HS-27A (cell line): Measurements from ENCODE around the gene ADAMTS12.

Source experiments
- DNase-seq: peaks from one replicate; pipeline ENCODE4 v3.0.0-alpha.2; 2012; ENCODE audit warnings: low read depth, missing footprints

ADAMTS12 gene

GRCh38 chr5:33841891-33842290 is 49.9 kb downstream of the ADAMTS12 start:
- DNase-seq = no peak

DNA sequence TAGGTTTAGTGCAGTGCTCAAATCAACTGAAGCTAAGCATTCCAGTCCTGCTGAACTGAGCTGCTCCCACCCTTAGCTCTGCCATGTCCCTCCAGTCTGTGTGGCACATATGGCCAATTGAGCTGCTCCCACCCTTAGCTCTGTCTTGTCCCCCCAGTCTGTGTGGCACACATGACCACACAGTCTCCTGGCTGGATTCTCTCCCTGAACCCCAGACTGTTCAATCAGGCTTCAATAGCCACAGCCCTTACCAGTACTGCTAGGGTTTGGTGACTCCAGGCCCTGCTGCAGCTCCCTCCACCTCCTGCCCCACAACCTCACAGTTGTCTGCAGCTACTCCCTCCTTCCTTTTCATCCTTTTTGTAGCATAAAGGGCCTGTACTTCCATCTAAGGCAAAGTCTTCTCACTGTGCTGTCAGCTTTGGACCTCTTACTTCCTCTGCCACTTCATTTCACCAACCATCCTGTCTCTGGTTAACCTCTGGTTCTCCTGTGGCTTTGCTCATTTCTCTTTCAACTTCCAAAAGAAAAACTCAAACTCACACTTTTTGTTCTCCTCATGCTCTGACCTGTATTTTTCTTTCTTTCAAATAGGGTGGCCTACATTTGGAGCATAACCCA is 50.8 kb downstream of the ADAMTS12 start:
- DNase-seq = no peak

DNA sequence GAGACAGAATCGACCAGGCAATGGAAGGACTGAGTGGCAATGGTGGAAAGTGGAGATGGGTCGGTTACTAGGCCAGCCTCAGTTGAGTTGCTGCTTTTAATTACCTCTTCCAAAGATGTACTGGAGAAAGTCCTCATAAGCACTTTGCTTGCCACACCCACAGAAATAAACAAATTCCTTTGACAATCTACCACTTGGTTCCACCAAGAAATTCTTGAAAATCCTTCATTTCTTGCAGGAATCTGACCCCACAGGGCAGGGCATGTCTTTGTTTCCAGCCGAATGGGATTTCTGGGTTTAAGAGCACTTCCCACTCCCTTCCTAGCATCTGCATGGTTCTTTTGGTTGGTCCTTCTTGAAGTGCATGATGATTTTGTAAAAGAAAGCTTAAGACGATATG is 54.5 kb downstream of the ADAMTS12 start:
- no peak for DNase-seq

GRCh38 chr5:33834334-33834733 is 57.5 kb downstream of the ADAMTS12 start:
- no peak for DNase-seq

- no peak for DNase-seq
Measured at GRCh38 chr5:33833237-33833575, 58.6 kb downstream of the ADAMTS12 start.

- DNase-seq = no peak
Measured at GRCh38 chr5:33832404-33833236, 59.2 kb downstream of the ADAMTS12 start.

- no peak for DNase-seq
Measured at GRCh38 chr5:33831041-33831440, 60.7 kb downstream of the ADAMTS12 start.

DNA sequence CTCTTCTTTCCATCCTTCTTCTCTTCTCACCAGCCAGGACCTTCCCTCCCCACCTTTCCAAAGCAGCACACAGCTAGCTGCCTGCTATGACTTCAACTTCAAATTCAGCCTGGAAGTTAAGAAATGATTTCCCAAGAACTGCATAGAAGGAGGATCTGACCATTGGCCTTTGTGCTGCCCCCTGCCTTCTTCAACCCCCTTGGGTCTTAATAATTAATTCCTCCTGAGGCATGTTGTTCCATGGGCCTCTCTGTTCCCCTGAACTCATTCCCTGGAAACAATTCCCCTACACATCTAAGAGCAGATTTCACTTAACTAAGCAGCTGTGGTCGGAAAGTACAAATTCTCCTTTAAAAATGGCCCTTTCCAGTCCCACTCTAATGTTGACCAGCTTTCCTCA is 62.4 kb downstream of the ADAMTS12 start:
- no peak for DNase-seq

- DNase-seq = no peak
Measured at GRCh38 chr5:33828626-33829308, 63.0 kb downstream of the ADAMTS12 start.

DNA sequence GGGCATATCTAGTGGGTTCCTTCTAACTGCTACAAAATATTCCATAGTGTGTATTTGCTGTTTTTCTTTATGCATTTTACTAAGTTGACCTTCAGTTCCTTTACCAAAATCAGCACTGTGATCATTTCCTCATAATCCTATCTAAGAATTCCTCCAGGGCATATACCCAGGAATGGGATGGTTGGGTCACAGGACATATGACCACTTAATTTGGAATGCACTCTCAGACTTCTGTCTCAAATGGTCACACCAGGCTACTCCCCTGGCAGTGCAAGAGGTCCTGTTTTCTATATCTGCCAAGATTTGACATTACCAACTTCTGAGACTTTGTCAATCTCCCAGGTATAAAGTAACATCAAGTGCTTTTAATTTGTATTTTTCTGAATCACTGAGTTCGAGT is 63.9 kb downstream of the ADAMTS12 start:
- no peak for DNase-seq

DNA sequence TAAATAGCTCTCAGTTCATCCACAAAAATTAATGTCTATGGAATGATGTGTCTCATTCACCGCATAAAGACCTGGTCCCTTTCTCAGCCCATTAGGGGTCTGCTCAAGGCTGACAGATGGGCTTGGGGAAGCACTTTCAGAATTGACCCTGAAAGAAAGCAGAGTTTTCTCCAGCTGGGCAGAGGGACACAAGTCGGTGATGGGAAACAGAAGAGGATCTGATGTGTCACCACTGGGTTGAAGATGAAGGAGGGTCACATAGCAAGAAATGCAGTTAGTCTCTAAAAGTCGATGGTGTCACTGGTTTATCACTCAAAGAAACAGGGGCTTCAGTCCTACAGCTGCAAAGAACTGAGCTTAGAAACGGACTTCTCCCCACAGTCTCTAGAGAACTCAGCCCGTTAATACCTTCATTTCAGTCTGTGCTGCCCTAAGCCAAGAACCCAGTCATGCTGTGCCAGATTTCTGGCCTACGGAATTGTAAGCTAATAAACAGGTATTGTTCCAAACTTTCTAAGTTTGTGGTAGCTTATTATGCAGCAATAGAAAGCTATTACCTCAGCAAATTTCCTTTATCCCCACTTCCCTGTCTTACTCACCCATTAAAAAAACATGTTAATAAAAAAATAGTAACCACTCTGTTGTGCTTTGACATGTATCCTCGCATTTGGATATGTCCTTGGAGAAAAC is 64.6 kb downstream of the ADAMTS12 start:
- no peak for DNase-seq

- DNase-seq = no peak
Measured at GRCh38 chr5:33824516-33825195, 67.1 kb downstream of the ADAMTS12 start.

- DNase-seq = no peak
Measured at GRCh38 chr5:33817301-33817700, 74.5 kb downstream of the ADAMTS12 start.

- DNase-seq = no peak
Measured at GRCh38 chr5:33816791-33817190, 75.0 kb downstream of the ADAMTS12 start.

GRCh38 chr5:33812746-33813145 is 79.0 kb downstream of the ADAMTS12 start:
- no peak for DNase-seq

DNA sequence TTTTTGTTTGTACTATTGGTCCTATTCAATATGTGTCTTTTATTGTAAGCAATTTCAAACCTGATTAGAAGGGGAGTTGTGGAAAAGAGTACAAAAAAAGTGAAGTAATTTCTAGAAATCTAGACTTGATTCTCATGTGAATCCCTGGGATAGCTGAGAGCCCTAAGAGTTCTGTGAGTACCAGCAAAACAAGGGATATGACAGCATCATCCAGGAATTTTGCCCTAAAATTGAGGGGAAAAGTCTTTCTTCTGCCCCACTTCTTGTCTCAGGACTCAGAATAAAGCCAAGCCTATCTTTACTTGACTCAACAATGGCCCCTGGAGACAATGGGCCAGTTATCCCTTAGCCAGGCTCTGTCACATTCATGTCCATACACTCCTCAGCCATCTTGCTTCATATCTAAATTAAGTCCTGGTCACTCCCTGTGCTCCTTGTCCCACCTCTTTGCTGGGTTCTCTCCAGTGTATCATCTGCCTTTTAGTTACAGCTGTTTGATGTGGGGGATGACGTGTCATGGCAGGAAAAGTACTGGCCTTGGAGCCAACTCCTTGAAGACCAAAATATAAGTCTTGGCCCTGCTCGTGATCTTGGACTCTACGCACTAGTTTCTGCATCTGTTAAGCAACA is 81.2 kb downstream of the ADAMTS12 start:
- no peak for DNase-seq

DNA sequence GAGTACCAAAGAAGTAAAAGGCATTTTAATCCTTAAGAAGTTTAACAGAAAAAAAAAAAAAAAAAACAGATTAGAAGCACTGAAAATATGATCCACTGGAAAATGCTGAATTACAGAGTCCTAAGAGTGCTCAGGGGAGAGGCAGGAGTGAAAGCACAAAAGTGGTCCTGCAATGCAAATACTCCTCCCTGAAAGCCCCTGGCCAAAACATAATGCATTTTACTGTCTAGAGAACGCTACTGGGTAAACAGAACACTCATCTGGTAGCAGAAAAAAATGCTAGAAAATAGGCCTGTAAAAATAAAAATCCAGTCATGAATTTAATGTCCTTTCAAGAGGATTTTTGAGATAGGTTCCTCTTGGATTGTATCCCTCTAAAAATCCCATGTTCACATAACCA is 81.9 kb downstream of the ADAMTS12 start:
- no peak for DNase-seq

DNA sequence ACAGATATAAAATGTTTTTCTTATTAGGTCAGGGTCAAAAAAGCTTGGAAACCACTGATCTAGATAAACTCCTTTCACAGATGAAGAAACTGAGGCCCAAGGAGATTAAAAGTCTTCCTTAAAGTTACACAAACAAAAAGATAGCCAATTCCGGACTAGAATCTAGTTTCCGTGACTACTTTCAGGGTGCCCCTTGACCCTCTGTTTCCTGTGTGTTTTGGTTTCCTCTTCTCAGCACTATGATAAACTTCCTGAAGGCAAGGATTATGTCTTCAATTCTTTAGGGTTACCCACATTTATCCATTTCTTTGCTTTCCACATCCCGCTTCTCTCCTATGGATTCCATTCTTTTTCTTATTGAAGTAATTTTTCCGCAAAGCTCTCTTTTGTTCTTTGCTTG is 83.1 kb downstream of the ADAMTS12 start:
- no peak for DNase-seq

DNA sequence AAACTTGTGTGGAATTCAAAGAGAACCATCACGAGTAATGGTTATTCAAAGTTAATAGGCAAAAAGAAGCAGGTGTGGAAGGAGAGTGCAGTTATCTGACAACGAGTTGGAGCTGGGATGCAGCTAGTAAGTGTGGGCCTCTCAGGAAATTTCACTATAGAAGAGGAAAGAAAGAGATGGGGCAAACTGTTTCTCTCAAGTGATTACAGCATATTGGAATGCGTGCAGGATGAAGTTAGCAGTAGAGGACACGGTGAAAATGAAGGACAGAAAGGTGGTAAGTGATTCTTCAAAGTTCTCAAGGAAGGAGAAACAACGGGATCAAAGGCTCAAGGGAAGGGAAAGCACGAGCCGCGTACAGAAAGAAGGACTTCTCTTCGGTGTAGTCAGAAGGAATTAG is 84.0 kb downstream of the ADAMTS12 start:
- no peak for DNase-seq

GRCh38 chr5:33806738-33807442 is 84.9 kb downstream of the ADAMTS12 start:
- no peak for DNase-seq

DNA sequence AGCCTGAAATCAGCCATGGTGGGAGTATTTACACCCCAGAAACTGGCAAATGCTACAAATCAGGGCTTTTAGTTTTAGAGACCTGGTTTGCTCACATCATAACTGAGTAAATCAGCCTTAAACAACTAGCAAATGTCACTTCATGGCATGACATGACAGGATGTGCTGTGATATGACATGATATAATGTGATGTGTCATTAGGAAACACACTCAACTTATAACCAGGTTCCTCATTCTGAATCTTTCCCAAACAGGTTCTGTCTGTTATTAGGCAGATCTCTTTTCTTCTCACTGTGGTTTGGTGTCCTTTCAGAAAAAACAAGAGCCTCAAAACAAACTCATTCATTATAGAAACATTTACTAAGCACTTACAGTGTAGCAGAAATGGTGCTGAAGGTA is 90.5 kb downstream of the ADAMTS12 start:
- DNase-seq = no peak
